Adrenal gland (tissue), 5 donors: Measurements from ENCODE around the gene SMIM38.

ENCODE experiments used
- POLR2A ChIP-seq, 2 donors: fragments of 450-650 bp; IDR thresholded peaks; one replicate each; pipeline ENCODE4 v1.6.1; 2017; ENCODE audit warnings: antibody characterized with exemption in 2 of 2, mild to moderate bottlenecking in 2 of 2, moderate library complexity in 1 of 2
- TF ChIP-seq, protein P1 (sequence below), 6 experiments: fragments of 450-650 bp in 4 of 6; fragments of 200-600 bp in 2 of 6; sonication (generic) in 1 of 6; IDR thresholded peaks; 1 replicate in 5 of 6; 2 replicates in 1 of 6; pipeline versions ENCODE4 v1.5.1 to v1.8.0; 2016 to 2021; ENCODE audit warnings: antibody characterized with exemption in 6 of 6, mild to moderate bottlenecking in 2 of 6, moderate library complexity in 1 of 6
- donor health status: DM: no; HTN: no; CAD: no.

DNA sequence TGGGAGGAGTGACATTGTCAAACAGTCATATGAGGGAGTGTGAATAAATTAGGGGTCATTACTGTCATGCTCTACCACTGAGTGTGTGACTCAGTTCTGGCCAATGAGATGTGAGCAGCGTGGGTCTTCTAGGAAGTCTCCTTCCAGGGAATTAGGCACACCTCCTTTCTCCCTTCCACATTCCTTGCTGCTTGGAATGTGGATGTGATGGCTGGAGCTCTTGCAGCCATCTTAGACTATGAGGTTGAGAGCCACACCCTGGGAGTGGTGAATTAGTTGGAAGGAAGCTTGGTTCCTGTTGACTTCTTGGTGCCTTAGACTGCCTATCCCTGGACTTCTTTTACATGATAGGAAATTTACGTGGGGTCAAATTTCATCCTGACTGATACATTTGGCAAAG lies 36.5 kb upstream of the SMIM38 start:
- TF ChIP-seq, protein P1, sequence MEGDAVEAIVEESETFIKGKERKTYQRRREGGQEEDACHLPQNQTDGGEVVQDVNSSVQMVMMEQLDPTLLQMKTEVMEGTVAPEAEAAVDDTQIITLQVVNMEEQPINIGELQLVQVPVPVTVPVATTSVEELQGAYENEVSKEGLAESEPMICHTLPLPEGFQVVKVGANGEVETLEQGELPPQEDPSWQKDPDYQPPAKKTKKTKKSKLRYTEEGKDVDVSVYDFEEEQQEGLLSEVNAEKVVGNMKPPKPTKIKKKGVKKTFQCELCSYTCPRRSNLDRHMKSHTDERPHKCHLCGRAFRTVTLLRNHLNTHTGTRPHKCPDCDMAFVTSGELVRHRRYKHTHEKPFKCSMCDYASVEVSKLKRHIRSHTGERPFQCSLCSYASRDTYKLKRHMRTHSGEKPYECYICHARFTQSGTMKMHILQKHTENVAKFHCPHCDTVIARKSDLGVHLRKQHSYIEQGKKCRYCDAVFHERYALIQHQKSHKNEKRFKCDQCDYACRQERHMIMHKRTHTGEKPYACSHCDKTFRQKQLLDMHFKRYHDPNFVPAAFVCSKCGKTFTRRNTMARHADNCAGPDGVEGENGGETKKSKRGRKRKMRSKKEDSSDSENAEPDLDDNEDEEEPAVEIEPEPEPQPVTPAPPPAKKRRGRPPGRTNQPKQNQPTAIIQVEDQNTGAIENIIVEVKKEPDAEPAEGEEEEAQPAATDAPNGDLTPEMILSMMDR (IDR thresholded peaks at IDR 0.05) = no peak
- no peak for TF ChIP-seq POLR2A (IDR thresholded peaks at IDR 0.05)
